Keratinocyte (primary cell): Measurements from ENCODE around the gene NIT1. TPM values are rescaled to one million over a fixed set of nuclear protein-coding genes. Genes with fewer than 3 reads are reported as not detected.

Source experiments
- DNase-seq: peaks from one replicate; pipeline ENCODE4 v3.0.0-alpha.2; 2011; ENCODE audit warnings: low read depth, missing footprints, low spot score
- FAIRE-seq: peaks from 2 replicates; lab custom pipeline; 2011; peaks lifted over from hg19 to GRCh38; lab: Jason Lieb, UNC
- H2AFZ ChIP-seq: 2 replicates; pipeline ENCODE4 v1.6.0; 2012; ENCODE audit warnings: low read length, control low read depth, inconsistent platforms; ENCODE audit not compliant: control insufficient read depth
- H3K27ac ChIP-seq: 2 replicates; pipeline ENCODE4 v1.5.1; 2011; ENCODE audit warnings: low read length; ENCODE audit not compliant: control insufficient read depth, insufficient read depth
- H3K27me3 ChIP-seq: 3 replicates; pipeline ENCODE4 v1.6.0; 2011; ENCODE audit warnings: low read length; ENCODE audit not compliant: control insufficient read depth, insufficient read depth; ENCODE audit errors: extremely low read depth
- H3K36me3 ChIP-seq, 2 experiments: 2 replicates in 1 of 2; 3 replicates in 1 of 2; pipeline ENCODE4 v1.5.1; 2011; ENCODE audit warnings: low read length in 2 of 2, mild to moderate bottlenecking in 1 of 2; ENCODE audit not compliant: control insufficient read depth in 2 of 2, insufficient read depth in 2 of 2; ENCODE audit errors: extremely low read depth in 1 of 2
- H3K4me1 ChIP-seq: 3 replicates; pipeline ENCODE4 v1.5.1; 2011; ENCODE audit warnings: low read length; ENCODE audit not compliant: control insufficient read depth, insufficient read depth; ENCODE audit errors: extremely low read depth
- H3K4me2 ChIP-seq: 3 replicates; pipeline ENCODE4 v1.6.0; 2011; ENCODE audit warnings: low read depth, low read length; ENCODE audit not compliant: control insufficient read depth, insufficient read depth; ENCODE audit errors: extremely low read depth
- H3K4me3 ChIP-seq, 3 experiments: fragments of 200-600 bp in 1 of 3; sonication (generic) in 1 of 3; 2 replicates in 2 of 3; 3 replicates in 1 of 3; pipeline ENCODE4 v1.5.1; 2011 to 2016; ENCODE audit warnings: low read length in 3 of 3, mild to moderate bottlenecking in 3 of 3, control low read depth in 2 of 3, inconsistent platforms in 1 of 3, low read depth in 1 of 3, mixed read lengths in 1 of 3, mixed run types in 1 of 3, moderate library complexity in 1 of 3; ENCODE audit not compliant: control insufficient read depth in 2 of 3, insufficient read depth in 2 of 3; ENCODE audit errors: extremely low read depth in 1 of 3
- H3K79me2 ChIP-seq: 2 replicates; pipeline ENCODE4 v1.6.0; 2012; ENCODE audit warnings: low read length; ENCODE audit not compliant: control insufficient read depth, insufficient read depth
- H3K9ac ChIP-seq: 3 replicates; pipeline ENCODE4 v1.6.0; 2011; ENCODE audit warnings: low read length; ENCODE audit not compliant: control insufficient read depth, insufficient read depth; ENCODE audit errors: extremely low read depth
- H3K9me1 ChIP-seq: 3 replicates; pipeline ENCODE4 v1.6.0; 2011; ENCODE audit warnings: low read length; ENCODE audit not compliant: control insufficient read depth, insufficient read depth; ENCODE audit errors: extremely low read depth
- H3K9me3 ChIP-seq: 2 replicates; pipeline ENCODE4 v1.5.1; 2012; ENCODE audit warnings: low read depth, low read length; ENCODE audit not compliant: control insufficient read depth
- H4K20me1 ChIP-seq: 3 replicates; pipeline ENCODE4 v1.6.0; 2011; ENCODE audit warnings: low read length; ENCODE audit not compliant: control insufficient read depth, insufficient read depth; ENCODE audit errors: extremely low read depth
- CTCF ChIP-seq, 3 experiments: IDR thresholded peaks in 1 of 3; conservative IDR thresholded peaks in 1 of 3; optimal IDR thresholded peaks in 1 of 3; 2 replicates in 2 of 3; 3 replicates in 1 of 3; pipeline versions ENCODE3 to v1.5.1; 2011; ENCODE audit warnings: low read length in 3 of 3, mild to moderate bottlenecking in 3 of 3, moderate library complexity in 2 of 3, control low read depth in 1 of 3, inconsistent platforms in 1 of 3; ENCODE audit not compliant: insufficient read depth in 2 of 3; ENCODE audit errors: extremely low read depth in 1 of 3
- EZH2 ChIP-seq: IDR thresholded peaks from one replicate; pipeline ENCODE4 v1.6.1; 2012; ENCODE audit warnings: inconsistent platforms, mild to moderate bottlenecking, low read length, moderate library complexity
- dilution Hi-C: fragments of 300-500 bp; cut with MboI; formaldehyde crosslinking; loops from one replicate; pipeline ENCODE4 v1.7.0; 2020; ENCODE audit warnings: low sequenced_read_pairs; ENCODE audit not compliant: extremely low pct_ligation_motif_present
- polyA plus RNA-seq, 5 experiments: library from polyadenylated mRNA; depleted of rRNA in 3 of 5; stranded (reverse) in 3 of 5; stranded (forward) in 1 of 5; unstranded in 1 of 5; fragments of >200 nt; gene quantifications; 1 replicate in 1 of 5; 2 replicates in 3 of 5; 3 replicates in 1 of 5; pipeline versions ENCODE4 v1.2.1 to v1.2.3, GENCODE V29; 2011 to 2012; ENCODE audit warnings: missing spikeins in 2 of 5, low read depth in 1 of 5, low replicate concordance in 1 of 5

Gene NIT1
- polyA plus RNA-seq, 1 donor (not counting 4 experiments of a cell fraction or from before 2014, with no cell fraction given), result 22.9 TPM

GRCh38 chr1:161070761-161071160 is 47.1 kb upstream of the NIT1 start:
- no peak overlapping the region for H3K4me3 ChIP-seq
- H3K79me2 ChIP-seq, result no peaks in the 10 kb centered on the region
- no peaks in the 10 kb centered on the region for H3K9me3 ChIP-seq
- H3K36me3 ChIP-seq, result no peaks in the 10 kb centered on the region
- no peaks in the 10 kb centered on the region for H3K27me3 ChIP-seq
- H3K4me2 ChIP-seq, result no peak overlapping the region
- TF ChIP-seq EZH2, result no peak
- TF ChIP-seq CTCF (optimal IDR thresholded peaks at IDR 0.05 in 1 of 3, IDR thresholded peaks at IDR 0.05 in 1 of 3, conservative IDR thresholded peaks at IDR 0.05 in 1 of 3; ENCODE audit: extremely low read depth in 1 of 3, insufficient read depth in 2 of 3, low read length in 3 of 3), result no peak
- DNase-seq, result no peak
- H3K9ac ChIP-seq, result no peak overlapping the region
- H3K9me1 ChIP-seq, result peaks cover 2% of the 10 kb centered on the region
- no peak overlapping the region for H3K27ac ChIP-seq
- no peak for FAIRE-seq
- H4K20me1 ChIP-seq, result no peaks in the 10 kb centered on the region
- dilution Hi-C loops, result no loop called here
- H3K4me1 ChIP-seq, result peaks cover 38% of the 10 kb centered on the region
- no peak overlapping the region for H2AFZ ChIP-seq

- Histone ChIP-seq H2AFZ (no peak overlapping the region), H3K27ac (no peak overlapping the region), H3K36me3 (no peaks in the 10 kb centered on the region), H3K27me3 (no peaks in the 10 kb centered on the region), H4K20me1 (no peaks in the 10 kb centered on the region), H3K79me2 (no peaks in the 10 kb centered on the region), H3K4me1 (peaks cover 38% of the 10 kb centered on the region), H3K9ac (no peak overlapping the region), H3K4me2 (no peak overlapping the region), H3K9me3 (no peaks in the 10 kb centered on the region), H3K4me3 (no peak overlapping the region), H3K9me1 (peaks cover 2% of the 10 kb centered on the region)
- DNase-seq, result no peak
- TF ChIP-seq EZH2, result no peak
- TF ChIP-seq CTCF (optimal IDR thresholded peaks at IDR 0.05 in 1 of 3, IDR thresholded peaks at IDR 0.05 in 1 of 3, conservative IDR thresholded peaks at IDR 0.05 in 1 of 3; ENCODE audit: extremely low read depth in 1 of 3, insufficient read depth in 2 of 3, low read length in 3 of 3), result peak; percentile 52 to 68 (median 57)
- no peak for FAIRE-seq
- dilution Hi-C loops, result no loop called here
Measured at GRCh38 chr1:161071886-161072371, 46.0 kb upstream of the NIT1 start.
